GM18526 (cell line): Measurements from ENCODE around the gene PRPF19.

ENCODE experiments used
- POLR2A ChIP-seq: IDR thresholded peaks from 3 replicates; pipeline ENCODE4 v1.6.1; 2011; ENCODE audit not compliant: insufficient read length; ENCODE audit errors: extremely low read depth

Gene PRPF19

GRCh38 chr11:60878245-60879101 lies 27.9 kb downstream of the PRPF19 start:
- TF ChIP-seq POLR2A, result no peak

DNA sequence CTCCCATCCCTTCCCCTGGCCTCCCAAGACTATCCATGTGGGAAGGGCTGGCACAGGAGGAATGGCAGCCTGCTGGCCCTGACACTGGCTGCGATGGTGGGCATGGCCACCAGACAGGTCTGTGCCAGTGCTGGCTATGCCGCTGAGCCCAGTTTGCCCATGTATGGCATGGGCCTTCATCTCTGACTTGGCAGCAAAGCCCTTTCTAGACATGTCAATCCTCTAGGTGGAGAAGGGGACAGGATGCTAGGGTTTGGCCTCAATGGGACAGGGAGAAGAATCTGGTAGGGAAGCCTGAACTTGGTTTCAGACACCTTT lies 30.3 kb downstream of the PRPF19 start:
- no peak for TF ChIP-seq POLR2A

DNA sequence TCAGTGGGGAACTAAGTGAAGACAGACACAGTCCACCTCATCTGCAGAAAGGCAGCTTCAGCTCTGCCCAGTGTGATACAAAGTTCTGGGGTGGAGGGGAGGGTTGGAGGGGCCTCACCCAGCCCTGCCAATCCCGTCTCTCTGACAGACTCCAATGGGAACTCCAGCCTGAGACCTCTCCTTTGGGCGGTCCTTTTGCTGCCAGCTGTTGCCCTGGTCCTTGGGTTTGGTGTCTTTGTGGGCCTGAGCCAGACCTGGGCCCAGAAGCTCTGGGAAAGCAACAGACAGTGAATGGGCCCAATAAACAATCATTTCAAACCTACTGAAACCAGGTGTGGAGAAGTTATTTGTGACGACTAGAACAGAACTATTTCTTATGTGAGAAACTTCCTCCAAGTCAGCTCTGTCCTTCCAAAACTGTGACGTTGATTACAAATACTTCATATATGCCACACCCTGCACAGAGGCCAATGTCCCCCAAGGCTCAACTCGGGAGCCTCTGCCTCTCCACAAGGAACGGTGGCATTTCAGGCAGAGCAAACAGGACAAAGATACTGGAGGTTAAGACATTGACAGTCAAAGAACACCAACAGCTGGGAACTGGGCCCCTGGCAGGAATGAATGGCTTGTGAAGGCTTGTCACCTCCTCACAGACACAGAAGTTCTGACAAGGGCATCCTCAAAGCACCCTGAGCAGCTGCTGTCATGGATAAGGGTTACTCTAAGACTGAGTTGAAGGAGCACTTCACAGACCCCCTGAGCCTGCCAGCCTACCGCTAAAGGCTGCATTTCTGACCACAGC lies 30.8 kb downstream of the PRPF19 start:
- TF ChIP-seq POLR2A, result no peak

GRCh38 chr11:60874421-60875365 lies 31.7 kb downstream of the PRPF19 start:
- TF ChIP-seq POLR2A, result no peak

GRCh38 chr11:60873533-60873932 lies 32.9 kb downstream of the PRPF19 start:
- no peak for TF ChIP-seq POLR2A

DNA sequence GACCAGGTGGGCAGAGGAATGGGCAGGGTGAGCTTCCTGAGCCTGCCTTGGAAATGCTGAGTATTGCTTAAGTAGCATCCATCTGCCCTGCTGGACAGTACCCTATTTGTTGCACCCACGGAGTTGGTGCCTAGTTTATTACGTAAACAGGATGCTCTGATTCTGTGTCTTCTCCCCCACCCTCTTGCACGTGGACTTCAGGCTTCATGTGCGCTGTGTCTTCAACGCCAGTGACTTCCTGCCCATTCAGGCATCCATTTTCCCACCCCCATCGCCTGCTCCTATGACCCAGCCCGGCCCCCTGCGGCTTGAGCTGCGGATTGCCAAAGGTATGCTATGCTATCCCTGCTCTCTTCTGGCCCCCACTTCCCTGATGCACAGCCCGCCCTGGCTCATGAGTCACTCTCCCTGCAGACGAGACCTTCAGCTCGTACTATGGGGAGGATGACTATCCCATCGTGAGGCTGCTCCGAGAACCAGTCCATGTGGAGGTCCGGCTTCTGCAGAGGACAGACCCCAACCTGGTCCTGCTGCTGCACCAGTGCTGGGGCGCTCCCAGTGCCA lies 33.3 kb downstream of the PRPF19 start:
- TF ChIP-seq POLR2A, result no peak

- TF ChIP-seq POLR2A, result no peak
These were observed 34.0 kb downstream of the PRPF19 start for GRCh38 chr11:60872124-60872960.

- no peak for TF ChIP-seq POLR2A
These were observed 34.9 kb downstream of the PRPF19 start for GRCh38 chr11:60871378-60872061.

- TF ChIP-seq POLR2A, result no peak
These were observed 35.5 kb downstream of the PRPF19 start for GRCh38 chr11:60870733-60871377.

DNA sequence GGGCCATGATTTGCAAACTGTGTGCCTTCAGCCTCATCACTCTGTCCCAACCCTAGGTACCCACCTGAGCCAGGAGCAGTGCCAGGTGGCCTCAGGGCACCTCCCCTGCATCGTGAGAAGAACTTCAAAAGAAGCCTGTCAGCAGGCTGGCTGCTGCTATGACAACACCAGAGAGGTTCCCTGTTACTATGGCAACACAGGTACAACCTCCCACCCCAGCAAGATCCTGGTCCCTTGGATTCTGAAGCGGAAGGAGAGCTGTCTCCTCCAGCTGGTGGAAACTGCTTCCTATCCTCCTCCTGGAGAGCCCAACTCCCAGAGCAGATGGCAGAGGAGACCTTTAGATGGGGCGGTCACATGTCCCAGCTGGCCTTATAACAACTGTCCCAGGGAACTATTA lies 36.1 kb downstream of the PRPF19 start:
- no peak for TF ChIP-seq POLR2A

DNA sequence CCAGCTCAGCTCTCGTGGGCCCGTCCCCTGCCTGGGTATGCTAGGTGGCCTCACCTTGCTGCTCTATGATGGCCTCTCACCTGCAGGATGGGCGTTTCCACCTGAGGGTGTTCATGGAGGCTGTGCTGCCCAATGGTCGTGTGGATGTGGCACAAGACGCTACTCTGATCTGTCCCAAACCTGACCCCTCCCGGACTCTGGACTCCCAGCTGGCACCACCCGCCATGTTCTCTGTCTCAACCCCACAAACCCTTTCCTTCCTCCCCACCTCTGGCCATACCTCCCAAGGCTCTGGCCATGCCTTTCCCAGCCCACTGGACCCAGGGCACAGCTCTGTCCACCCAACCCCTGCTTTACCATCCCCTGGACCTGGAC lies 36.9 kb downstream of the PRPF19 start:
- TF ChIP-seq POLR2A, result no peak

DNA sequence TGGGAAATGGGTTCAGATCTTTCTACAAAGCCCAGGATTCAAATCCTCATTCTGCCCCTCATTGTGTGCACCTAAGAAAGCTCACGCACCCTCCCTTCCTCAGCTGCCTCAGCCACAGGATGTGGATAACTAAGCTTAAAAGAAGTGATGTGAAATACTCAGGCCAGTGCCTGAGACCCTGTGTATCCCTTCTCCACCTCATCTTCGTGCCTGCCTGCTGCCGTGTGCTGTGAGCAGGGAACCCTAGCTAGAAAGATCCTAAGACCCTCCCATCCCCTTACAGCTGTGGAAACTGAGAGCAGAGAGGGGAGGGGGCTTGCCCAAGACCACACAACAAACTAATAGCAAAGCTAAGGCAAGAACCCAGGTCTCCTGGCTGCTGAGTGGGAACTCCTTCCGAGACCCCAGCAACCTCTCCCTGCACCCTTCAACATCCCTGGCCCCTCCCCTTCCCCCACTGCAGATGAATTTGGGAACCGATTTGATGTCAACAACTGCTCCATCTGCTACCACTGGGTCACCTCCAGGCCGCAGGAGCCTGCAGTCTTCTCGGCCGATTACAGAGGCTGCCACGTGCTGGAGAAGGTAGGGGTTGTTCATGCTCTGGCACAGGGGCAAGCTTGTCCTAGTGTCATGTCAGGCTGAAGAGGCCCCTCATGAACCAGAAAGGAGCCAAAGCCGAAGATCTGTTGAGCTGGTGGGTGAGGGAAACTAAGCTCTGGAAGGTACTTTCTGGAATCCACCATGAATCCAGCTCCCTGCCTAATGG lies 37.5 kb downstream of the PRPF19 start:
- TF ChIP-seq POLR2A, result no peak
